Left kidney (tissue), 8 donors: ENCODE results near the gene ZNF74. TPM values are rescaled to one million over a fixed set of nuclear protein-coding genes. Genes with fewer than 3 reads are reported as not detected.
"Not testable (repeated sequence)": the region's sequence is repeated elsewhere in the genome, so short reads cannot be mapped to it uniquely, and the experiment has no call there.

Experiments used
- DNase-seq: peaks from one replicate; pipeline ENCODE4 v3.0.0-alpha.2; 2013
- long read RNA-seq, 8 donors: transcript quantifications; one replicate each; lab custom pipeline, GENCODE V29; 2026
- polyA plus RNA-seq: library from polyadenylated mRNA; unstranded; fragments of 120-200 nt; gene quantifications from one replicate; pipeline ENCODE4 v1.2.1, GENCODE V29; 2013; ENCODE audit not compliant: insufficient read length

ZNF74 gene
- polyA plus RNA-seq, result 16.7 TPM
- long read RNA-seq, donor 1, transcript ZNF74-202 (5 exons, 3,159 nt), result major isoform, 7 of 10 reads
- long read RNA-seq, donor 1, partial matches to known transcripts, result 0 of 10 reads
- long read RNA-seq, donor 1, other reads (novel, unspliced or antisense), result 0 of 10 reads
- long read RNA-seq, donor 2, partial matches to known transcripts, result 0 of 3 reads
- long read RNA-seq, donor 2, other reads (novel, unspliced or antisense), result 0 of 3 reads
- long read RNA-seq, donor 3, partial matches to known transcripts, result 0 of 3 reads
- long read RNA-seq, donor 3, other reads (novel, unspliced or antisense), result 0 of 3 reads
- long read RNA-seq, donor 4, result 0 reads
- long read RNA-seq, donor 5, partial matches to known transcripts, result 0 of 4 reads
- long read RNA-seq, donor 5, other reads (novel, unspliced or antisense), result 0 of 4 reads
- long read RNA-seq, donor 6, partial matches to known transcripts, result 0 of 4 reads
- long read RNA-seq, donor 6, other reads (novel, unspliced or antisense), result 0 of 4 reads
- long read RNA-seq, donor 7, partial matches to known transcripts, result 0 of 8 reads
- long read RNA-seq, donor 7, other reads (novel, unspliced or antisense), result 0 of 8 reads
- long read RNA-seq, donor 8, partial matches to known transcripts, result 0 of 1 reads
- long read RNA-seq, donor 8, other reads (novel, unspliced or antisense), result 0 of 1 reads

- peak; percentile 90 for DNase-seq
Observed at GRCh38 chr22:20393705-20394476, at the start of gene ZNF74. Gene ZNF74 (plus strand): TSS chr22:20394151. CDS start chr22:20394629, 478 bp downstream.

DNA sequence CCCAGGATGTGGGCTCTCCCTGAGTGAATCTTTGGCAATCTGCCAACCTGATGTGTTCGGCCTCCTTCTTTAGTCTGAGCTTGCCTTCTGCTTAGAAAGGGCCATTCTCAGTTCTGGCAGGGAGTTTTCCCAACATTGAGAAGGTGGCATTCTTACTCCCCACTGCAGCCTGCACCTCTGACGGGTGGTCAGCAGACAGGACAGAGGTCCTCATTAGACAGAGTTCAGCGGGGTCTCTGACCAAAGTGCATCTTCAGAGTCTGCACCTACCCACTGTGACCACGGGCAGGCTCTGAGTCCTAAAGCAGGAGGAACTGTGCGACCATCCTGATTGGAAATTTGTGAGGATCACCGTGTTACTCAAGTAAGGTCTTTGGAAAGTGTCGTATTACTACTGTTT is 47.4 kb upstream of the ZNF74 start:
- not testable (repeated sequence) for DNase-seq

- not testable (repeated sequence) for DNase-seq
Observed at GRCh38 chr22:20352536-20352935, 41.4 kb upstream of the ZNF74 start.

DNA sequence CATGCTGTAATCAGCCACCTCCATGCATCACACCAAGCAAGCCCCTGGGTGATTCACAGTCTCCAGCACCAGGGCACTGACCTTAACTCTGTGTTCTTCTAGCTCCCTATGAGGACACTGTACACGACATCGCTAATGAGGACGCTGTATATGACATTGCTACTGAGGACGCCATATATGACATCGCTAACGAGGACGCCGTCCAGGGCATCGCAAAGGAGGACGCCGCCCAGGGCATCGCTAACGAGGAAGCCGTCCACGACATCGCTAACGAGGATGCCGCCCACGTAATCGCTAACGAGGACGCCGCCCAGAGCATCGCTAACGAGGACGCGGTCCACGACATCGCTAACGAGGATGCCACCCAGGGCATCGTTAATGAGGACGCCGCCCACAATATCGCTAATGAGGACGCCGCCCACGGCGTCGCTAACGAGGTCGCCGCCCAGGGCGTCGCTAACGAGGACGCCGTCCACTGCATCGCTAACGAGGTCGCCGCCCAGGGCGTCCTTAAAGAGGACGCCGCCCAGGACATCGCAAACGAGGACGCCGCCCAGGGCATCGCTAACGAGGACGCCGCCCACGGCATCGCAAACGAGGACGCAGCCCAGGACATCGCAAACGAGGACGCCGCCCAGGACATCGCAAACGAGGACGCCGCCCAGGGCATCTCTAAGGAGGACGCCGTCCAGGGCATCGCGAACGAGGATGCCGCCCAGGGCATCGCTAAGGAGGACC is 39.5 kb upstream of the ZNF74 start:
- DNase-seq, result no peak

DNA sequence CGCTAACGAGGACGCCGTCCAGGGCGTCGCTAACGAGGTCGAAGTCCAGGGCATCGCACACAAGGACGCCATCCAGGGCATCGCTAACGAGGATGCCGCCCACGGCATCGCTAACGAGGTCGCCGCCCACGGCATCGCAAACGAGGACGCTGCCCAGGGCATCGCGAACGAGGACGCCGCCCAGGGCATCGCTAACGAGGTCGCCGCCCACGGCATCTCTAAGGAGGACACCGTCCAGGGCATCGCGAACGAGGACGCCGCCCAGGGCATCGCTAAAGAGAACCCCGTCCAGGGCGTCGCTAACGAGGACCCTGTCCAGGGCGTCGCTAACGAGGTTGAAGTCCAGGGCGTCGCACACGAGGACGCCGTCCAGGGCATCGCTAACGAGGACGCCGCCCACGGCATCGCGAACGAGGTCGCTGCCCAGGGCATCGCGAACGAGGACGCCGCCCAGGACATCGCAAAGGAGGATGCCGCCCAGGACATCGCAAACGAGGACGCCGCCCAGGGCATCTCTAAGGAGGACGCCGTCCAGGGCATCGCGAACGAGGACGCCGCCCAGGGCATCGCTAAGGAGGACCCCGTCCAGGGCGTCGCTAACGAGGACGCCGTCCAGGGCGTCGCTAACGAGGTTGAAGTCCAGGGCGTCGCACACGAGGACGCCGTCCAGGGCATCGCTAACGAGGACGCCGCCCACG is 37.9 kb upstream of the ZNF74 start:
- not testable (repeated sequence) for DNase-seq

DNA sequence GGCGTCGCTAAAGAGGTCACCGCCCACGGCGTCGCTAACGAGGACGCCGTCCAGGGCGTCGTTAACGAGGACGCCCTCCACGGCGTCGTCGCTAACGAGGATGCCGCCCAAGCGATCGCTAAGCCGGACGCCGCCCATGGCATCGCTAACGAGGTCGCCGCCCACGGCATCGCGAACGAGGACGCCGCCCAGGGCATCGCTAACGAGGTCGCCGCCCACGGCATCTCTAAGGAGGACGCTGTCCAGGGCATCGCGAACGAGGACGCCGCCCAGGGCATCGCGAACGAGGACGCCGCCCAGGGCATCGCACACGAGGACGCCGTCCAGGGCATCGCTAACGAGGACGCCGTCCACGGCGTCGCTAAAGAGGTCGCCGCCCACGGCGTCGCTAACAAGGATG is 37.0 kb upstream of the ZNF74 start:
- DNase-seq, result not testable (repeated sequence)

- not testable (repeated sequence) for DNase-seq
Observed at GRCh38 chr22:20357967-20358366, 36.0 kb upstream of the ZNF74 start.

DNA sequence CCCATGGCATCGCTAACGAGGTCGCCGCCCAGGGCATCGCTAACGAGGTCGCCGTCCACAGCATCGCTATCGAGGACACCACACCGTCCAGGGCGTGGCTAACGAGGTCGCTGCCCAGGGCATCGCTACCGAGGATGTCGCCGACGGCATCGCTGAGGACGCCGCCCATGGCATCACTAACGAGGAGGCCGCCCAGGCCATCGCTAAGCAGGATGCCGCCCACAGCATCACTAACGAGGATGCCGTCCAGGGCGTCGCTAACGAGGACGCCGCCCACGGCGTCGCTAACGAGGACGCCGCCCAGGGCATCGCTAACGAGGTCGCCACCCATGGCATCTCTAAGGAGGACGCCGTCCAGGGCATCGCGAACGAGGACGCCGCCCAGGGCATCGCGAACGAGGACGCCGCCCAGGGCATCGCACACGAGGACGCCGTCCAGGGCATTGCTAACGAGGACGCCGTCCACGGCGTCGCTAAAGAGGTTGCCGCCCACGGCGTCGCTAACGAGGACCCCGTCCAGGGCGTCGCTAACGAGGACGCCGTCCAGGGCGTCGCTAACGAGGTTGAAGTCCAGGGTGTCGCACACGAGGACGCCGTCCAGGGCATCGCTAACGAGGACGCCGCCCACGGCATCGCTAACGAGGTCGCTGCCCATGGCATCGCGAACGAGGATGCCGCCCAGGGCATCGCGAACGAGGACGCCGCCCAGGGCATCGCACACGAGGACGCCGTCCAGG is 35.3 kb upstream of the ZNF74 start:
- not testable (repeated sequence) for DNase-seq

GRCh38 chr22:20360261-20360660 is 33.7 kb upstream of the ZNF74 start:
- not testable (repeated sequence) for DNase-seq

GRCh38 chr22:20360866-20361751 is 32.8 kb upstream of the ZNF74 start:
- not testable (repeated sequence) for DNase-seq

DNA sequence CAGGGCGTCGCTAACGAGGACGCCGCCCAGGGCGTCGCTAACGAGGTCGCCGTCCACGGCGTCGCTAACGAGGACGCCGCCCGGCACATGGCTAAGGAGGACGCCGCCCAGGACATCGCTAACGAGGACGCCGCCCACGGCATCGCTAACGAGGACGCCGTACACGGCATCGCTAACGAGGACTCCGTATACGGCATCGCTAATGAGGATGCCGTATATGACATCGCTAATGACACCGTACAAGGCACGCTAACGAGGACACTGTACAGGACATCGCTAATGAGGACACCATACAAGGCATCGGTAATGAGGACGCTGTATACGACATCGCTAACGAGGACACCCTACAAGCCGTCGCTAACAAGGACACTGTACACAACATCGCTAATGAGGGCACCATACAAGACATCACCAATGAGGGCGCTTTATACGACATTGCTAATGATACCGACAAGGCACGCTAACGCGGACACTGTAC is 32.2 kb upstream of the ZNF74 start:
- DNase-seq, result not testable (repeated sequence)

- DNase-seq, result not testable (repeated sequence)
Observed at GRCh38 chr22:20362403-20362802, 31.5 kb upstream of the ZNF74 start.

DNA sequence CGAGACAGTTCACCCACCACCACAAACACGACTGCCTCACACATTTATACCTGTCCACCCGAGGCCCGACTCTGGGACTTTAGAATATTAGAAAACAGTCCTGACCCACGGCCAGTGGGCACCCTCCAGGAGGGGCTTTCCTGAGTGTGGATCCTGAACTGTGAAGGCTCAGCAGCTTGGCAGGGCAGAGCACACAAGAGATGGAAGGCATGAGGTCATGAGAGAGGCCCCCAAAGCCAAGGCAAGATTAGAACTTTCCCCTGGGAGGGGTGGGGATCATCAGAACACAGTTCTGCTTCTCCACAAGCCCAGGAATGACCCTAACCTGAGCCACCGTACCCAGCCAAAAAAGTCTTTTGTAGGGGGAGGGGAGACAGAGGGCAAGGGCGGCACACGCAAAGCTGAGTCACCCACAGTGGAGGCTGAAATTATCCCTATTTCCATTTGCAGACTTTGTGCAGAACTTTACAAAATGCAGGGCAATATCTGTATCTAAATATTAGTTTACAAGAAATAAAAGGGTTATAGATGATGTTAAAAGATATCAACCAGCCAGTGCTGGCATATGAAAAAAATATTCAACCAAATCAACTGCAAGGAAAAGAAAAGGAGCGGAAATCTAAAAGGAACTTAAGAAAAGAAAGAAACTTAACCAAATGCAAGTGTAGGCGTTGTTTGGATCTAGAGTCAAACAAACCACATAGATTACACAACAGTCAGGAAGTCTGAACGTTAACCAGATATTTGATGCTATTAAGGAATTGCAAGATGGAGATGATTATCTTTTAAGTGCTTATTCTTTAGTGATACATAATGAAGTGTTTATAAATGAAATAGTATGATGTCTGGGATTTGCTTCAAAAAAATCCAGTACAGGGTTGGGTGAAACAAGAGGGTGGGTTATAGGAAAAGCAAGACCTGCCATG is 29.4 kb upstream of the ZNF74 start:
- DNase-seq, result not testable (repeated sequence)

DNA sequence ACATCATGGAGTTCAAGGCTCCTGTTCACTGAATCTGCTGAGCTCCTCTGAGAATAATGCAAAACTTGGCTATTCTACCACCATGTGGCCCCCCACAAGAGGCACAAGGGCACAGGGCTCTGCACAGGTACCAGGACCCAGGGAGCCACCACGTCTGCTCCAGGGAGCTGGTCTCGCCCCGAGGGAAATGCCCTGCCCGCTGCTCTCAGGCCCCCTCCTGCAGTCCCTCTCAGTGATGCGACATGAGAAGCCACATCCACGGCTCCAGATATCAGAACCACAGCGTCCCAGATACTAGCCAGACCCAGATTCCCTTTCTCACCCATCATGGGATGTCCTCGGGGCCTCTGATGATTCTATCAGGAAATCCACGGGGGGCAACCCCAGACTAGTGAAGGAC is 27.1 kb upstream of the ZNF74 start:
- DNase-seq, result not testable (repeated sequence)

GRCh38 chr22:20368875-20369274 is 25.1 kb upstream of the ZNF74 start:
- DNase-seq, result not testable (repeated sequence)

DNA sequence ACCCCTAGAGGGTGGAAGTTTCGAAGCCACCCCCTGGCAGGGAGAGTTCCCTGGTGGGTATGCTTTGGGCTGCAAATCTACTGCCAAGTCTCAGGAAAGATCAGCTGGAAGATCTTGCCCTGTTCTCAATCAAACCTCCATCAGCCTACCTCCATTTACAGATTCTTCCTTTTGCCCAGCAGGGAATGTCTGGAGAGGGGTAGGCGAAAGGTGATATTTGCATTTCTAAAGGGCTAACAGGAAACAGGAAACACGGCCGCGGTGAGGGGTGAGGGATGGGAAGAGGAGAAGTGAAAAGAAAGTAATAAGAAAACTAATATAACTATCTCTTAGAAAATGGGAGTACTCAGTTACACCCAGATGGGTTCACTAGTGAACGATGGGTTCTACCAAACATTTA is 22.3 kb upstream of the ZNF74 start:
- not testable (repeated sequence) for DNase-seq

- not testable (repeated sequence) for DNase-seq
Observed at GRCh38 chr22:20372406-20372854, 21.5 kb upstream of the ZNF74 start.

GRCh38 chr22:20373195-20373706 is 20.7 kb upstream of the ZNF74 start:
- DNase-seq, result not testable (repeated sequence)
